GM12878 (cell line): ENCODE data around the gene CLIC5. TPM values are rescaled to one million over a fixed set of nuclear protein-coding genes. Genes with fewer than 3 reads are reported as not detected.

Experiments used
- BRCA1 ChIP-seq: IDR thresholded peaks from 2 replicates; pipeline ENCODE4 v1.6.1; 2011; ENCODE audit warnings: low read depth, low read length, improper control_type of control experiment
- CHD1 ChIP-seq: IDR thresholded peaks from 2 replicates; pipeline ENCODE4 v1.6.1; 2012; ENCODE audit warnings: low read depth, low read length, improper control_type of control experiment
- CHD2 ChIP-seq: IDR thresholded peaks from 2 replicates; pipeline ENCODE4 v1.6.1; 2011; ENCODE audit warnings: low read depth, low read length, improper control_type of control experiment, borderline replicate concordance
- CHD4 ChIP-seq: fragments of 200-600 bp; sonication (generic); IDR thresholded peaks from 2 replicates; pipeline ENCODE4 v1.6.1; 2016; ENCODE audit warnings: mild to moderate bottlenecking
- DPF2 ChIP-seq: fragments of 450-650 bp; IDR thresholded peaks from 2 replicates; pipeline ENCODE4 v1.6.1; 2017; ENCODE audit warnings: mild to moderate bottlenecking
- FOXM1 ChIP-seq: IDR thresholded peaks from 2 replicates; pipeline ENCODE4 v1.6.1; 2012; ENCODE audit warnings: low read depth, mild to moderate bottlenecking, inconsistent platforms, low read length, moderate library complexity
- GATAD2B ChIP-seq: fragments of 450-650 bp; conservative IDR thresholded peaks from 2 replicates; pipeline ENCODE4 v1.6.1; 2017; ENCODE audit warnings: low read depth, mild to moderate bottlenecking, moderate library complexity
- MEF2B ChIP-seq: fragments of 450-650 bp; IDR thresholded peaks from 2 replicates; pipeline ENCODE4 v1.6.1; 2018; ENCODE audit warnings: mild to moderate bottlenecking, moderate library complexity; ENCODE audit not compliant: partially characterized antibody, poor library complexity, severe bottlenecking
- MTA2 ChIP-seq: fragments of 450-650 bp; IDR thresholded peaks from 2 replicates; pipeline ENCODE4 v1.6.1; 2016; ENCODE audit warnings: low read depth, mild to moderate bottlenecking, moderate library complexity
- MTA3 ChIP-seq: IDR thresholded peaks from 2 replicates; pipeline ENCODE4 v1.6.1; 2012; ENCODE audit warnings: low read length, inconsistent platforms, borderline replicate concordance
- MXI1 ChIP-seq: fragments of 150-350 bp; IDR thresholded peaks from 2 replicates; pipeline ENCODE4 v1.6.1; 2011; ENCODE audit warnings: low read depth, mild to moderate bottlenecking, inconsistent platforms, low read length, improper control_type of control experiment
- MYB ChIP-seq: fragments of 150-350 bp; IDR thresholded peaks from 2 replicates; pipeline ENCODE4 v1.6.1; 2014; ENCODE audit warnings: mild to moderate bottlenecking, low read depth, low read length, borderline replicate concordance
- MYC ChIP-seq: IDR thresholded peaks from 2 replicates; pipeline ENCODE4 v1.6.1; 2011; ENCODE audit warnings: mild to moderate bottlenecking, low read length, moderate library complexity, inconsistent platforms; ENCODE audit not compliant: insufficient read depth, insufficient replicate concordance, insufficient read length, severe bottlenecking
- NFXL1 ChIP-seq: fragments of 450-650 bp; IDR thresholded peaks from 2 replicates; pipeline ENCODE4 v1.6.1; 2017; ENCODE audit warnings: antibody characterized with exemption, mild to moderate bottlenecking, borderline replicate concordance
- NFYB ChIP-seq: IDR thresholded peaks from 2 replicates; pipeline ENCODE4 v1.6.1; 2011; ENCODE audit warnings: low read depth, mild to moderate bottlenecking, low read length, improper control_type of control experiment, moderate library complexity; ENCODE audit not compliant: insufficient read depth
- POLR2AphosphoS2 ChIP-seq: IDR thresholded peaks from 2 replicates; pipeline ENCODE4 v1.6.1; 2011; ENCODE audit warnings: low read depth, mild to moderate bottlenecking, low read length, improper control_type of control experiment, moderate library complexity
- RB1 ChIP-seq: fragments of 450-650 bp; formaldehyde crosslinking; IDR thresholded peaks from 2 replicates; pipeline ENCODE4 v1.6.1; 2017; ENCODE audit warnings: mild to moderate bottlenecking, borderline replicate concordance
- RFX5 ChIP-seq: IDR thresholded peaks from 2 replicates; pipeline ENCODE4 v1.6.1; 2011; ENCODE audit warnings: low read depth, low read length, improper control_type of control experiment
- RUNX3 ChIP-seq: IDR thresholded peaks from 2 replicates; pipeline ENCODE4 v1.6.1; 2012; ENCODE audit warnings: low read length, inconsistent platforms
- SIN3A ChIP-seq: IDR thresholded peaks from 2 replicates; pipeline ENCODE4 v1.6.1; 2012; ENCODE audit warnings: low read depth, low read length, improper control_type of control experiment
- SMC3 ChIP-seq: IDR thresholded peaks from 2 replicates; pipeline ENCODE4 v1.6.1; 2011; ENCODE audit warnings: low read length, improper control_type of control experiment, borderline replicate concordance
- SPI1 ChIP-seq: IDR thresholded peaks from 2 replicates; pipeline ENCODE4 v1.6.1; 2011; ENCODE audit warnings: low read depth, mild to moderate bottlenecking, low read length, moderate library complexity, borderline replicate concordance; ENCODE audit not compliant: insufficient read depth
- SREBF1 ChIP-seq: IDR thresholded peaks from 2 replicates; pipeline ENCODE4 v1.6.1; 2012; ENCODE audit warnings: mild to moderate bottlenecking, low read length
- SRF ChIP-seq, 2 experiments: IDR thresholded peaks; 2 replicates each; pipeline ENCODE4 v1.6.1; 2011; ENCODE audit warnings: low read depth in 2 of 2, low read length in 2 of 2, mild to moderate bottlenecking in 1 of 2, moderate library complexity in 1 of 2
- TCF3 ChIP-seq: IDR thresholded peaks from 2 replicates; pipeline ENCODE4 v1.6.1; 2012; ENCODE audit warnings: low read depth, mild to moderate bottlenecking, low read length, borderline replicate concordance; ENCODE audit not compliant: insufficient read depth
- ZNF207 ChIP-seq: fragments of 450-650 bp; IDR thresholded peaks from 2 replicates; pipeline ENCODE4 v1.6.1; 2014; ENCODE audit warnings: antibody characterized with exemption, mild to moderate bottlenecking, borderline replicate concordance
- ZNF622 ChIP-seq: fragments of 450-650 bp; IDR thresholded peaks from 2 replicates; pipeline ENCODE4 v1.6.1; 2017; ENCODE audit warnings: mild to moderate bottlenecking, inconsistent platforms
- polyA plus RNA-seq, 11 experiments: library from polyadenylated mRNA; depleted of rRNA in 4 of 11; unstranded in 6 of 11; stranded (reverse) in 5 of 11; fragments of >200 nt; fragmentation: Nextera tagmentation in 4 of 11; fragmentation: Illumina TruSeq in 1 of 11; extraction: Ambion mirVana in 4 of 11; extraction: Trizol in 1 of 11; gene quantifications; 1 replicate in 1 of 11; 2 replicates in 10 of 11; pipeline versions ENCODE4 v1.2.1 to v1.2.3, GENCODE V29; 2011 to 2016; ENCODE audit warnings: inconsistent platforms in 2 of 11, missing spikeins in 2 of 11, low read depth in 1 of 11
- total RNA-seq, 4 experiments: library from RNA; depleted of rRNA in 3 of 4; stranded (reverse); fragments of >200 nt in 3 of 4; fragmentation: Illumina TruSeq in 1 of 4; extraction: Trizol in 1 of 4; gene quantifications; 2 replicates each; pipeline versions ENCODE4 v1.2.1 to v1.2.3, GENCODE V29; 2013 to 2021
- TF ChIP-seq, protein P1 (sequence below), 3 experiments: IDR thresholded peaks in 2 of 3; conservative IDR thresholded peaks in 1 of 3; 2 replicates each; pipeline ENCODE4 v1.5.1; 2011; ENCODE audit warnings: low read depth in 3 of 3, low read length in 3 of 3, mild to moderate bottlenecking in 3 of 3, control low read depth in 2 of 3, moderate library complexity in 2 of 3, inconsistent platforms in 1 of 3, mixed read lengths in 1 of 3; ENCODE audit not compliant: control insufficient read depth in 2 of 3, insufficient read depth in 1 of 3; ENCODE audit errors: extremely low read depth in 1 of 3

CLIC5 gene
- total and polyA plus RNA-seq, 10 of the 15 experiments (the other 5 are each of a cell fraction or from before 2014, with no cell fraction given), result 0.01 to 0.08 (median 0.02) TPM; not detected in 7

DNA sequence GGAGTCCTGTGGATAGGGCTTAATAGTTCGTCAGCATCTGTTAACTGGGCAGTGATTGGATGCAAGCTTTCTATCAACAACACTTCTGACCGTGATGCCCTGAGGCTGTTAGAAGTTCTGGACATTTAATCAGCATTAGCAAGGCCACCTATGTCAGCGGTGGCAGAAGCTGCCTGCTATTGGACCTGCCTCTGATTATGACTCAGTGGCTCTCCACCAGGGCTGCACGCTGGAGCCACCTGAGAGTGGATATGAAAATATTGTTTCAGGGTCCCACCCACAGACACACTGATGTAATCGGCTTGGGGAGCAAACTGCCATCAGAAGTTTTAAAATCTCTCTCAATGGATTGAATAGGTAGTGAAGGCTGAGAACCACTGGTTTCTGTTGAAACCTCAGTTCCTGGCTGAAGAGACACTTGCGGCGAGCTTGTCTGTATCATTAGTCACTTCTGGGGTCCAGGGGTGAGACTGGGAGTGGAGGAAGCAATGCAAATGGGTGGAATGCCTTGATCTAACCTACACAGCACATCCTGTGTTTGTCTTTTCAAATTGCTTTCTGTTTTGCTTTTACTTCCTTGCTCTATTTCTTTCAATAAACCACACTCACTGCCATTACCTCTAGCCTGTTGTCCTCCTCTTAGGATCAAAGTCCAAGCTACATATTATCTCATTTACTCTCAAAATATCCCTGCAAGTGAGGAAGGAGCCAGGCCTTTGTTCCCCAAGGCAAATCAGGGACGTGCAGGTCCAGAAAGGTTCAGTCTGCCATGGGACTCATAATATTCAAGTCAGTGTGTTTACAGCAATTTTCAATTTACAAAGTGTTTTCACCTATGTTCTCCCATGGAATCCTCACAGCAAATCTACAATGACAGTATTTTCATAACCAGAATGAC, 4.2 kb downstream of the CLIC5 start (continued):
- TF ChIP-seq MEF2B (no peak), SRF (IDR thresholded peaks at IDR 0.05; ENCODE audit: low read depth in 2 of 2, low read length in 2 of 2) (no peak), SPI1 (no peak; the same call in 1 of the 2 replicates), MXI1 (no peak), MTA3 (no peak), RFX5 (no peak), NFYB (0 out of 2 replicates have a peak, but pooled peaks have one; percentile 31), BRCA1 (no peak), MYB (no peak), SIN3A (no peak), RUNX3 (peak; percentile 84), SREBF1 (no peak), NFXL1 (no peak), CHD4 (no peak), TCF3 (no peak), CHD2 (no peak), SMC3 (no peak), ZNF622 (no peak), MTA2 (peak; percentile 64), FOXM1 (no peak), MYC (no peak), ZNF207 (no peak), CHD1 (no peak), RB1 (no peak), POLR2AphosphoS2 (no peak), DPF2 (no peak; the same call in 1 of the 2 replicates), GATAD2B (0 out of 2 replicates have a peak, but pooled peaks have one; percentile 23)
- TF ChIP-seq, protein P1, sequence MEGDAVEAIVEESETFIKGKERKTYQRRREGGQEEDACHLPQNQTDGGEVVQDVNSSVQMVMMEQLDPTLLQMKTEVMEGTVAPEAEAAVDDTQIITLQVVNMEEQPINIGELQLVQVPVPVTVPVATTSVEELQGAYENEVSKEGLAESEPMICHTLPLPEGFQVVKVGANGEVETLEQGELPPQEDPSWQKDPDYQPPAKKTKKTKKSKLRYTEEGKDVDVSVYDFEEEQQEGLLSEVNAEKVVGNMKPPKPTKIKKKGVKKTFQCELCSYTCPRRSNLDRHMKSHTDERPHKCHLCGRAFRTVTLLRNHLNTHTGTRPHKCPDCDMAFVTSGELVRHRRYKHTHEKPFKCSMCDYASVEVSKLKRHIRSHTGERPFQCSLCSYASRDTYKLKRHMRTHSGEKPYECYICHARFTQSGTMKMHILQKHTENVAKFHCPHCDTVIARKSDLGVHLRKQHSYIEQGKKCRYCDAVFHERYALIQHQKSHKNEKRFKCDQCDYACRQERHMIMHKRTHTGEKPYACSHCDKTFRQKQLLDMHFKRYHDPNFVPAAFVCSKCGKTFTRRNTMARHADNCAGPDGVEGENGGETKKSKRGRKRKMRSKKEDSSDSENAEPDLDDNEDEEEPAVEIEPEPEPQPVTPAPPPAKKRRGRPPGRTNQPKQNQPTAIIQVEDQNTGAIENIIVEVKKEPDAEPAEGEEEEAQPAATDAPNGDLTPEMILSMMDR (IDR thresholded peaks at IDR 0.05 in 2 of 3, conservative IDR thresholded peaks at IDR 0.05 in 1 of 3; ENCODE audit: control insufficient read depth in 2 of 3, extremely low read depth in 1 of 3, insufficient read depth in 1 of 3, low read depth in 3 of 3, low read length in 3 of 3), result no peak
